GM13977 (cell line): Measurements from ENCODE around the gene C17orf107.

Experiments used
- DNase-seq: peaks from one replicate; pipeline ENCODE4 v3.0.0; 2012; ENCODE audit warnings: low spot score
- CTCF ChIP-seq: IDR thresholded peaks from 2 replicates; pipeline ENCODE4 v1.5.1; 2012; ENCODE audit warnings: mild to moderate bottlenecking, control low read depth; ENCODE audit not compliant: insufficient read depth; ENCODE audit errors: extremely low read depth, missing control alignments
- in situ Hi-C: fragments of 300-500 bp; cut with MboI; formaldehyde crosslinking; loops from one replicate; pipeline ENCODE4 v1.12.0; 2022; ENCODE audit warnings: low sequenced_read_pairs, low pct_unique_long_range_greater_than_20kb, mixed read lengths, inconsistent platforms; ENCODE audit not compliant: unreplicated experiment

Gene C17orf107

GRCh38 chr17:4886830-4887229, 12.5 kb upstream of the C17orf107 start:
- in situ Hi-C loops = loop anchor here (5.0 kb wide), 1 partner anchor 160 kb away; no protein-coding TSS in a partner anchor
- DNase-seq = no peak
- TF ChIP-seq CTCF = no peak

- no peak for TF ChIP-seq CTCF
- in situ Hi-C loops = loop anchor here (5.0 kb wide), 1 partner anchor 160 kb away; no protein-coding TSS in a partner anchor
- DNase-seq = no peak
Measured at GRCh38 chr17:4887581-4887980, 11.8 kb upstream of the C17orf107 start.

GRCh38 chr17:4891411-4892410, 7.6 kb upstream of the C17orf107 start:
- no peak for TF ChIP-seq CTCF
- in situ Hi-C loops = no loop called here
- no peak for DNase-seq

- TF ChIP-seq CTCF = no peak
- DNase-seq = no peak
- in situ Hi-C loops = no loop called here
Measured at GRCh38 chr17:4892499-4893221, 6.7 kb upstream of the C17orf107 start.

- in situ Hi-C loops = no loop called here
- no peak for DNase-seq
- no peak for TF ChIP-seq CTCF
Measured at GRCh38 chr17:4893272-4893671, 6.1 kb upstream of the C17orf107 start.

- TF ChIP-seq CTCF = no peak
- in situ Hi-C loops = no loop called here
- DNase-seq = no peak
Measured at GRCh38 chr17:4893721-4894560, 5.4 kb upstream of the C17orf107 start.
